ENCODE data around the gene AXL.
"Not testable (repeated sequence)": the region's sequence is repeated elsewhere in the genome, so short reads cannot be mapped to it uniquely, and the experiment has no call there.

AXL gene

GRCh38 chr19:41205995-41206394, 13.0 kb upstream of the AXL start:
- intact Hi-C loops (cut with DNase I): loop anchor here (2.0 kb wide), 1 partner anchor 103 kb away; no protein-coding TSS in a partner anchor
- DNase-seq: no peak

GRCh38 chr19:41206456-41206855, 12.6 kb upstream of the AXL start:
- no peak for DNase-seq
- intact Hi-C loops (cut with DNase I): no loop called here

- no peak for DNase-seq
- intact Hi-C loops (cut with DNase I): no loop called here
These were observed 11.9 kb upstream of the AXL start for GRCh38 chr19:41206926-41207750.

- no peak for DNase-seq
- intact Hi-C loops (cut with DNase I): no loop called here
These were observed 4.9 kb upstream of the AXL start for GRCh38 chr19:41214161-41214560.

- intact Hi-C loops (cut with DNase I): no loop called here
These were observed 1.3 kb upstream of the AXL start for GRCh38 chr19:41217741-41218140.

GRCh38 chr19:41218249-41218614, 791 bp upstream of the AXL start:
- intact Hi-C loops (cut with DNase I): no loop called here
- no peak for DNase-seq

More at GRCh38 chr19:41217741-41218140, 1.3 kb upstream of the AXL start:
- DNase-seq: no peak

GRCh38 chr19:41219924-41220567, 1.0 kb downstream of the AXL start:
- intact Hi-C loops (cut with DNase I): no loop called here
- DNase-seq: no peak

GRCh38 chr19:41220811-41221210, 1.8 kb downstream of the AXL start:
- intact Hi-C loops (cut with DNase I): no loop called here
- no peak for DNase-seq

GRCh38 chr19:41221514-41222205, 2.6 kb downstream of the AXL start:
- intact Hi-C loops (cut with DNase I): no loop called here
- DNase-seq: no peak

GRCh38 chr19:41222240-41222639, 3.2 kb downstream of the AXL start:
- DNase-seq: no peak
- intact Hi-C loops (cut with DNase I): no loop called here

GRCh38 chr19:41223431-41224234, 4.6 kb downstream of the AXL start:
- intact Hi-C loops (cut with DNase I): no loop called here
- DNase-seq: no peak

- DNase-seq: no peak
- intact Hi-C loops (cut with DNase I): no loop called here
These were observed 5.6 kb downstream of the AXL start for GRCh38 chr19:41224632-41225031.

- intact Hi-C loops (cut with DNase I): no loop called here
- no peak for DNase-seq
These were observed 6.4 kb downstream of the AXL start for GRCh38 chr19:41225238-41226052.

- intact Hi-C loops (cut with DNase I): no loop called here
These were observed 7.2 kb downstream of the AXL start for GRCh38 chr19:41226053-41226873.

GRCh38 chr19:41226874-41227390, 7.9 kb downstream of the AXL start:
- DNase-seq: no peak
- intact Hi-C loops (cut with DNase I): no loop called here

More at GRCh38 chr19:41226053-41226873, 7.2 kb downstream of the AXL start:
- peak in 8 of 10 donors; percentile 17 to 88 (median 44) for DNase-seq

GRCh38 chr19:41228486-41228885, 9.5 kb downstream of the AXL start:
- intact Hi-C loops (cut with DNase I): no loop called here
- no peak for DNase-seq

- intact Hi-C loops (cut with DNase I); DNase-seq: not testable (repeated sequence)
These were observed 10.3 kb downstream of the AXL start for GRCh38 chr19:41229338-41229737.

- DNase-seq: peak in 1 of 10 donors; percentile 3
- intact Hi-C loops (cut with DNase I): no loop called here
These were observed 11.2 kb downstream of the AXL start for GRCh38 chr19:41230067-41230857.

All from posterior cingulate gyrus (tissue), 11 donors.